HEK293T (cell line): ENCODE results near the gene PLSCR5.

ENCODE experiments used
- ARNT ChIP-seq: fragments of 450-650 bp; IDR thresholded peaks from 2 replicates; pipeline ENCODE4 v1.6.1; 2017; ENCODE audit warnings: mild to moderate bottlenecking
- BHLHE40 ChIP-seq: fragments of 450-650 bp; IDR thresholded peaks from 2 replicates; pipeline ENCODE4 v1.6.1; 2016; ENCODE audit warnings: mild to moderate bottlenecking, moderate library complexity, borderline replicate concordance
- CTBP1 ChIP-seq: fragments of 450-650 bp; IDR thresholded peaks from 2 replicates; pipeline ENCODE4 v1.6.1; 2016; ENCODE audit warnings: borderline replicate concordance
- ELF4 ChIP-seq: fragments of 450-650 bp; IDR thresholded peaks from 2 replicates; pipeline ENCODE4 v1.6.1; 2017; ENCODE audit warnings: antibody characterized with exemption
- FOXA1 ChIP-seq: fragments of 450-650 bp; IDR thresholded peaks from 2 replicates; pipeline ENCODE4 v1.6.1; 2016; ENCODE audit warnings: mild to moderate bottlenecking
- FOXK2 ChIP-seq: fragments of 450-650 bp; IDR thresholded peaks from 2 replicates; pipeline ENCODE4 v1.6.1; 2016; ENCODE audit warnings: mild to moderate bottlenecking
- L3MBTL2 ChIP-seq: fragments of 450-650 bp; conservative IDR thresholded peaks from 2 replicates; pipeline ENCODE4 v1.6.1; 2016; ENCODE audit warnings: mild to moderate bottlenecking
- PKNOX1 ChIP-seq: fragments of 450-650 bp; IDR thresholded peaks from 2 replicates; pipeline ENCODE4 v1.6.1; 2016
- SP1 ChIP-seq: fragments of 450-650 bp; IDR thresholded peaks from 2 replicates; pipeline ENCODE4 v1.6.1; 2017
- SUZ12 ChIP-seq: fragments of 450-650 bp; IDR thresholded peaks from 2 replicates; pipeline ENCODE4 v1.6.1; 2016; ENCODE audit warnings: mild to moderate bottlenecking
- TARDBP ChIP-seq: fragments of 450-650 bp; IDR thresholded peaks from 2 replicates; pipeline ENCODE4 v1.6.1; 2016

- no peak for TF ChIP-seq CTBP1
- TF ChIP-seq BHLHE40: no peak
- TF ChIP-seq SUZ12: no peak
- TF ChIP-seq SP1: no peak
- TF ChIP-seq TARDBP: no peak
- no peak for TF ChIP-seq ARNT
- no peak for TF ChIP-seq PKNOX1
- TF ChIP-seq FOXK2: no peak
- TF ChIP-seq FOXA1: no peak
- no peak for TF ChIP-seq L3MBTL2
- no peak for TF ChIP-seq ELF4
Observed at GRCh38 chr3:146590521-146590920, 14.6 kb downstream of the PLSCR5 start.
